Measurements from ENCODE around the gene EML2.

- TF ChIP-seq REST (tag by site-specific recombination; IDR thresholded peaks at IDR 0.05) (no peak), YY1 (tag by site-specific recombination; IDR thresholded peaks at IDR 0.05) (no peak), ZNF600 (tag by site-specific recombination; IDR thresholded peaks at IDR 0.05) (no peak), ZNF211 (tag by site-specific recombination; IDR thresholded peaks at IDR 0.05; ENCODE audit: low read depth) (no peak), ZNF561 (tag by site-specific recombination; IDR thresholded peaks at IDR 0.05; ENCODE audit: borderline replicate concordance) (no peak), ZNF148 (tag by site-specific recombination; IDR thresholded peaks at IDR 0.05; ENCODE audit: borderline replicate concordance) (no peak), ZBTB26 (tag by site-specific recombination; optimal IDR thresholded peaks at IDR 0.05) (no peak), CTCF (tag by site-specific recombination; IDR thresholded peaks at IDR 0.05) (no peak), SALL2 (tag by site-specific recombination; IDR thresholded peaks at IDR 0.05; ENCODE audit: borderline replicate concordance) (no peak)
These were observed 79.2 kb downstream of the EML2 start for GRCh38 chr19:45560038-45560437.
